ENCODE results near the gene MNT. TPM values are rescaled to one million over a fixed set of nuclear protein-coding genes. Genes with fewer than 3 reads are reported as not detected.

Gene MNT
- total RNA-seq, 4 donors from 2014 or later = 2.9 to 5.4 (median 4.2) TPM

DNA sequence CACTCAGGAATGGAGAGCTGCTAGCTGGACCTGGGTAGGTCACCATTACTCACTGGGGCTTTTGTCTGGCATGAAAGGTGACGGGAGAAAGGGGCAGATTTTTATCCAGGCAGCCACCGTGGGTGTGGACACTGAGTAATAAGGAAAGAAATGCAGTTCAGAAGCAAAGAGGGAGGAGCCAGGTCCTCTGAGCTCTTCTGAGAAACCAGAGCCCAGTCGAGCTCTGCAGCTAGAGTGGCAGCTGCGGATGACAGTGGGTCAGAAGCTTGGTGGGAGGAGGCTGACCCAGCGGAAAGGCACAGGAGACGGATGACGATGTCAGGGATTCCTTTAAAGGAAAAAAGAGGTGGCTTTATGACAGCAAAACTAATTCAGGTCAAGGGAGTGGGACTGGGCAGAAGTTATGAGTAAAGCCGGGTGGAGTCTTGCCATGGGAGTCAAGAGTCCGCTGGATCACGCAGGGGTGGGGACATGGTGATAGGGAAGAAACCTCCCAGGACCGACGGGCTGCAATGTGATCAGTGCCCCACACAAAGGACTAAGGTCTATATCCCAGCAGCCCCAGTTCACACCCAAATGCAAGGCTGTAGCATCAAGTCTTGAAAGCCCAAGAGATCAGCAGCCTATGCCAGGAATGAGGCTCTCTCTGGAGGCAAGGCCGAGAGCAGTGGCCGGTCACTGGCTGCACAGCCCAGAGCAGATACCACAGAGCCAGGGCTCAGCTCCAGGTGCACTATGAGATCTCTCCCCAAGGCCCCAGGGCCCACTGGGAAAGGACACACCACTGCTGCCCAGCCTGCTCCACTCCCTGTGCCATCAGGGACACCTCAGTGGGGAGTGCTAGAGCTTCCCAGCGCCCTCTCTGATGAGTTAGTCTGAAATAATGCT lies 6.3 kb upstream of the MNT start:
- in situ Hi-C loops (cut with MboI; ENCODE audit: low sequenced_read_pairs in 4 of 4) (loop anchor here in 1 of 4 donors (25.0 kb wide), 1 partner anchor 305 kb away; the partner anchor contains the start of gene CLUH), intact Hi-C loops (cut with DNase I; ENCODE audit: low total_unique reads) (loop anchor here (10.0 kb wide), 1 partner anchor 188 kb away; the partner anchor contains the start of gene PAFAH1B1)
- peak overlapping the region; percentile 75 to 99 (median 81) for H3K27ac ChIP-seq
- TF ChIP-seq POLR2A (IDR thresholded peaks at IDR 0.05) = peak; percentile 18 to 38
- TF ChIP-seq, protein P1, sequence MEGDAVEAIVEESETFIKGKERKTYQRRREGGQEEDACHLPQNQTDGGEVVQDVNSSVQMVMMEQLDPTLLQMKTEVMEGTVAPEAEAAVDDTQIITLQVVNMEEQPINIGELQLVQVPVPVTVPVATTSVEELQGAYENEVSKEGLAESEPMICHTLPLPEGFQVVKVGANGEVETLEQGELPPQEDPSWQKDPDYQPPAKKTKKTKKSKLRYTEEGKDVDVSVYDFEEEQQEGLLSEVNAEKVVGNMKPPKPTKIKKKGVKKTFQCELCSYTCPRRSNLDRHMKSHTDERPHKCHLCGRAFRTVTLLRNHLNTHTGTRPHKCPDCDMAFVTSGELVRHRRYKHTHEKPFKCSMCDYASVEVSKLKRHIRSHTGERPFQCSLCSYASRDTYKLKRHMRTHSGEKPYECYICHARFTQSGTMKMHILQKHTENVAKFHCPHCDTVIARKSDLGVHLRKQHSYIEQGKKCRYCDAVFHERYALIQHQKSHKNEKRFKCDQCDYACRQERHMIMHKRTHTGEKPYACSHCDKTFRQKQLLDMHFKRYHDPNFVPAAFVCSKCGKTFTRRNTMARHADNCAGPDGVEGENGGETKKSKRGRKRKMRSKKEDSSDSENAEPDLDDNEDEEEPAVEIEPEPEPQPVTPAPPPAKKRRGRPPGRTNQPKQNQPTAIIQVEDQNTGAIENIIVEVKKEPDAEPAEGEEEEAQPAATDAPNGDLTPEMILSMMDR (IDR thresholded peaks at IDR 0.05 in 4 of 5, conservative IDR thresholded peaks at IDR 0.05 in 1 of 5) = no peak
- peaks cover 39 to 48% of the 10 kb centered on the region in 2 donors for H3K4me1 ChIP-seq
- no peaks in the 10 kb centered on the region for H3K36me3 ChIP-seq
- H3K27me3 ChIP-seq = no peaks in the 10 kb centered on the region
- H3K9me3 ChIP-seq = no peaks in the 10 kb centered on the region
- H3K4me3 ChIP-seq = no peak overlapping the region
- DNase-seq (peak; percentile 51 to 76), ATAC-seq (peak; percentile 70)

DNA sequence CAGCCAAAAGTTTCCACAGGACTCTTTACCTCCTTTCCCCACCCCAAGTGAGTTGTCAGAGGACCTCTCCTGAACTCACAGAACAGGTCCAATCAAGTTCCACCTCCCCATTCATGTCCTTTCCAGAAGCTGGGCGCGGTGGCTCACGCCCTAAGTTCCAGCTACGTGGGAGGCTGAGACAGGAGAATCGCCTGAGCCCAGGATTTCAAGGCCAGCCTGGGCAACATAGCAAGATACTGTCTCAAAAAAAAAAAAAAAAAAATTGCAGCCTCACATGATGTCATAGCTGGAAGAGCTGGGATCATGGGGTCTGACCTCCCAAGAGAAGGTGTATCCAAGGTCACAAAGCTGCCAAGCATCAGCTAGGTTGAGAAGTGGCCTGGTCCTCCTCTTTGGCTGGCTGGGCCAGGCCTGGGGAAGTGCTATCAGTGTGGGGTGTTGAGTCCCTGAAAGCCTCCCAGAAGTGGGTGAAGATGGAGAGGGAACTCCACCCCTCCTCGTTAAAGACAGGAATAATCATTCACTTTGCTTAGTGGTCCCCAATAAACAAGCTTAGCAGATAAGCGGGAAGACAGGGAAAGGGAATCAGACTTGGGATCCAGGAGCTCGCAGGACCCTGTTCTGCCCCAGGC lies 5.5 kb upstream of the MNT start:
- intact Hi-C loops (cut with DNase I; ENCODE audit: low total_unique reads) = loop anchor here (10.0 kb wide), 1 partner anchor 188 kb away; the partner anchor contains the start of gene PAFAH1B1
- ATAC-seq = no peak
- peak overlapping the region; percentile 75 to 99 (median 81) for H3K27ac ChIP-seq
- H3K4me3 ChIP-seq = no peak overlapping the region
- no peak for TF ChIP-seq POLR2A (IDR thresholded peaks at IDR 0.05)
- no peak for DNase-seq
- H3K27me3 ChIP-seq = no peaks in the 10 kb centered on the region
- H3K9me3 ChIP-seq = no peaks in the 10 kb centered on the region
- in situ Hi-C loops (cut with MboI; ENCODE audit: low sequenced_read_pairs in 4 of 4) = loop anchor here in 1 of 4 donors (25.0 kb wide), 1 partner anchor 306 kb away; the partner anchor contains the start of gene CLUH
- H3K36me3 ChIP-seq = no peaks in the 10 kb centered on the region
- H3K4me1 ChIP-seq = peaks cover 40 to 48% of the 10 kb centered on the region in 2 donors

DNA sequence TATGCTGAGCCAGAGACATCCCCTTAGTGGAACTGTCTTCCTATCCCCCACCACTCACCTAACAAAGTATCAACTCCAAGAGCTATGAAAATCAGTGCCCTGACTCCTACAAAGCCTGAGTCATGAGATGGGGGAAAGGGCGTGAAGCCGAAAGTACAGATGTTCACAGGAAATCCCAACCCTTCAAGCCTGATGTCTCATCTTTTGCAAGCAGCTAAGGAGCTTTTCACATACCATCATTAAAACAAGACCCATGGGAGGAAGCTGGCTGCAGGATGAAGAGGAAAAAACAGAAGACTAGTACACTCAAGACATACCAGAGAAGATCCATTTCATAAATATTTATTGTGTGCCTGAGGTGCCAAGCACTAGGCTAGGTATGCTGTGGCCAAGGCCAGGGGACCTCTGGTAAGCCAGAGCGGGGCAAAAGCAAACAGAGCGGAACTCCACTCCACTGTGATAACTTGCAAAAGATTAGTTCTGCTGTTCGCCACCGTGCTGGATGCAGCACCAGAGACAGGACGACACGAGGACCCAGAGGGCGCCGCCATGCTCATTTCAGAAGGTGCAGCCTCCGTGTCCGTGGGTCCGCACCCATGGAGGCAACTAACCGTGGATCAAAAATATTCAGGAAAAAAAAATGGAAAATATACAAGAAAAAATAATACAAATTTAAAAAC lies 4.5 kb upstream of the MNT start:
- DNase-seq = no peak
- ATAC-seq = no peak
- peaks cover 40 to 48% of the 10 kb centered on the region in 2 donors for H3K4me1 ChIP-seq
- peak overlapping the region; percentile 75 to 99 (median 81) for H3K27ac ChIP-seq
- H3K9me3 ChIP-seq = no peaks in the 10 kb centered on the region
- in situ Hi-C loops (cut with MboI; ENCODE audit: low sequenced_read_pairs in 4 of 4) = loop anchor here in 1 of 4 donors (25.0 kb wide), 1 partner anchor 307 kb away; the partner anchor contains the start of gene CLUH
- no peaks in the 10 kb centered on the region for H3K36me3 ChIP-seq
- no peak overlapping the region for H3K4me3 ChIP-seq
- intact Hi-C loops (cut with DNase I; ENCODE audit: low total_unique reads) = loop anchor here (10.0 kb wide), 1 partner anchor 189 kb away; the partner anchor contains the start of gene PAFAH1B1
- no peaks in the 10 kb centered on the region for H3K27me3 ChIP-seq
- no peak for TF ChIP-seq POLR2A (IDR thresholded peaks at IDR 0.05)
- TF ChIP-seq, protein P1 (IDR thresholded peaks at IDR 0.05 in 4 of 5, conservative IDR thresholded peaks at IDR 0.05 in 1 of 5) = no peak

DNA sequence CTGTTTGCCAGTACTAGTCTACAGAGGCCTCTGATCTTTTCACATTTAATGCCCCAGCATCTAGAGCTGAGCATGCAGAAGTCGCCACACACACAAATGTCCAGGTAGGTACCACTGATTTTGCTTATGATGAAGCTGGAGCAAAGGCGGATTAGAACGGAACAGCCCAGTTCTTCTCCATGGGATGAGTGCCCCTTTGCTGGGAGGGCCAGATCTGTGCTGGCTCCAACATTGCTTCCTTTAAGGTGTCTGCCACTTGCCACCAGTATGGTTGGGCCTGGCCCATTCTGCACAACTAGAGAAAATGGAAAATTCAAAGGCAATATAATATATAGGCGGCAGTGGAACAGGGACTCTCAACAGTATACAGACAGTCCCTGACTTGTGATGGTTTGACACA lies 2.2 kb upstream of the MNT start:
- ATAC-seq (no peak), DNase-seq (no peak)
- in situ Hi-C loops (cut with MboI; ENCODE audit: low sequenced_read_pairs in 4 of 4) (loop anchor here in 1 of 4 donors (25.0 kb wide), 1 partner anchor 309 kb away; the partner anchor contains the start of gene CLUH), intact Hi-C loops (cut with DNase I; ENCODE audit: low total_unique reads) (loop anchor here (2.0 to 10.0 kb wide), 4 partner anchors 18 to 351 kb away; partner anchors contain the start of genes PAFAH1B1, SGSM2 and TSR1)
- H3K27ac ChIP-seq = peak overlapping the region; percentile 97 to 99 (median 99)
- peaks cover 50 to 54% of the 10 kb centered on the region in 2 donors for H3K4me1 ChIP-seq
- H3K27me3 ChIP-seq = no peaks in the 10 kb centered on the region
- H3K36me3 ChIP-seq = no peaks in the 10 kb centered on the region
- TF ChIP-seq, protein P1 (IDR thresholded peaks at IDR 0.05 in 4 of 5, conservative IDR thresholded peaks at IDR 0.05 in 1 of 5) = no peak
- no peak for TF ChIP-seq POLR2A (IDR thresholded peaks at IDR 0.05)
- H3K9me3 ChIP-seq = no peaks in the 10 kb centered on the region
- H3K4me3 ChIP-seq = no peak overlapping the region

Data from gastrocnemius medialis (tissue), 4 donors.